Measurements from ENCODE around the gene DGKG. TPM values are rescaled to one million over a fixed set of nuclear protein-coding genes. Genes with fewer than 3 reads are reported as not detected.

The DGKG gene
- total and polyA plus RNA-seq, 12 donors: 7.2 to 75.7 (median 41.4) TPM

GRCh38 chr3:186110975-186111974, 250.8 kb downstream of the DGKG start:
- ATAC-seq (no peak), DNase-seq (no peak)

GRCh38 chr3:186109897-186110803, 251.9 kb downstream of the DGKG start:
- peaks cover 5 to 34% (median 23%) of the 10 kb centered on the region in 9 donors for H3K4me1 ChIP-seq
- intact Hi-C loops (cut with DNase I): loop anchor here in 1 of 10 donors (2.0 to 10.0 kb wide), 4 partner anchors 105 to 457 kb away; partner anchors contain the start of genes TBCCD1 and TRA2B
- DNase-seq (peak in 1 of 2 donors; percentile 25), ATAC-seq (peak in 1 of 8 donors; percentile 3)
- 6% methylated on average over 35 of the region's 35 CpGs for WGBS, 2 donors
- H3K27ac ChIP-seq: peak overlapping the region; percentile 46 to 86 (median 78)
- H3K4me3 ChIP-seq: peak overlapping the region; percentile 33 to 95 (median 68)
- H3K9me3 ChIP-seq: no peaks in the 10 kb centered on the region
- peaks cover 0 to 77% (median 3%) of the 10 kb centered on the region in 7 donors for H3K27me3 ChIP-seq
- peaks cover 0 to under 1% (median 0%) of the 10 kb centered on the region in 9 donors for H3K36me3 ChIP-seq
- no peak for TF ChIP-seq CTCF (IDR thresholded peaks at IDR 0.05)

More at GRCh38 chr3:186110975-186111974, 250.8 kb downstream of the DGKG start:
- 71 to 74% methylated on average over 12 of the region's 12 CpGs for WGBS, 2 donors
- Histone ChIP-seq H3K27me3 (peaks cover 0 to 70% (median 3%) of the 10 kb centered on the region in 7 donors), H3K4me3 (no peak overlapping the region), H3K9me3 (no peaks in the 10 kb centered on the region), H3K36me3 (no peaks in the 10 kb centered on the region), H3K27ac (no peak overlapping the region), H3K4me1 (peaks cover 5 to 34% (median 23%) of the 10 kb centered on the region in 9 donors)
- intact Hi-C loops (cut with DNase I): loop anchor here in 1 of 10 donors (10.0 kb wide), 1 partner anchor 134 kb away; no protein-coding TSS in a partner anchor
- no peak for TF ChIP-seq CTCF (IDR thresholded peaks at IDR 0.05)

- H3K27me3 ChIP-seq: peaks cover 0 to 69% (median 0%) of the 10 kb centered on the region in 7 donors
- no peaks in the 10 kb centered on the region for H3K9me3 ChIP-seq
- H3K27ac ChIP-seq: peak within 1 kb of the TSS; percentile 60 to 90 (median 84)
- intact Hi-C loops (cut with DNase I): loop anchor here in 1 of 10 donors (2.0 to 10.0 kb wide), 3 partner anchors 106 to 458 kb away; partner anchors contain the start of genes TBCCD1 and TRA2B
- 1% methylated on average over 51 to 63 of the region's 63 CpGs for WGBS, 2 donors
- H3K4me3 ChIP-seq: peak within 1 kb of the TSS; percentile 67 to 95 (median 84)
- ATAC-seq (peak; percentile 95 to 99 (median 98)), DNase-seq (peak; percentile 98 to 99)
- peaks cover 5 to 34% (median 23%) of the 10 kb centered on the region in 9 donors for H3K4me1 ChIP-seq
- peaks cover 0 to 10% (median 0%) of the 10 kb centered on the region in 9 donors for H3K36me3 ChIP-seq
- no peak for TF ChIP-seq CTCF (IDR thresholded peaks at IDR 0.05)
Measured at GRCh38 chr3:186108941-186109865, 252.8 kb downstream of the DGKG start, which contains the start of gene ETV5. ETV5 (minus strand) TSS chr3:186109089; CDS start chr3:186105868, 3,221 bp downstream.

Data from heart right ventricle (tissue), 16 donors.